Right lung (tissue), 5 donors: Measurements from ENCODE around the gene SIAE. TPM values are rescaled to one million over a fixed set of nuclear protein-coding genes. Genes with fewer than 3 reads are reported as not detected.
A peak's percentile ranks its signal among the peaks of the same experiment; 100 is the strongest.
"Not testable (repeated sequence)": the region's sequence is repeated elsewhere in the genome, so short reads cannot be mapped to it uniquely, and the experiment has no call there.

Experiments used
- DNase-seq, 2 donors: peaks; one replicate each; pipeline ENCODE4 v3.0.0-alpha.2; 2013
- polyA plus RNA-seq, 5 donors: library from polyadenylated mRNA; unstranded; fragments of 120-200 nt; gene quantifications; one replicate each; pipeline versions ENCODE4 v1.2.1 to v1.2.3, GENCODE V29; 2013; ENCODE audit warnings: inconsistent platforms in 1 of 5, low replicate concordance in 1 of 5; ENCODE audit not compliant: insufficient read length in 5 of 5, insufficient read depth in 1 of 5

SIAE gene
- polyA plus RNA-seq, 5 donors, result 13.8 to 17.5 (median 14.7) TPM

DNA sequence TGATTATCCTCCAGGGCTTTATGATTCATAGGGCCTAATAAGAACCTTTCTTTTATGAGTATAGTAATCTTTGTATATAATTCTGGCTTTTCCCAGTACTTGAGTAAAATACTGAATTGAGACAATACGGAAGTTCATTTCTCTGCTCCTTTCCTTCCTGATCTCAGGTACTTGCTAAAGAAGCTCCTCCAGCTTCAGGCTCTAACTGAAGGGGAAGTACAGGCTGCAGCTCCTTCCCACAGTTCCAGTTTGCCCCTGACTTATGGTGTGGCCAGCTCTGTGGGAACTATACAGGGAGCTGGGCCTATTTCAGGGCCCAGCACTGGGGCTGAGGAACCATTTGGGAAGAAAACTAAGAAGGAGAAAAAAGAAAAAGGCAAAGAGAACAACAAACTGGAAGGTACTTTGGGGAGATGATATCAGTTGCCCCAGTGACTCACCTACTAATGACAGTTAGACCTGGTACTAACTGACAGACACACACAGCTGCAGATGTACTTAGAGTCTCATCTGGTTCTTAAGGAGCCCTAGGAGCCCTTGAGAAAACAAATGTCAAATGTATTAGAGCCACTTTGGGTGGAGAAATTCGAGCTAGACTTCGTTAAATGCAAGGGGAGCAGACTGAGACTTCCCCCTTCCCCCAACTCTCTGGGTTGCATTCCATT is 47.9 kb downstream of the SIAE start:
- no peak for DNase-seq

DNA sequence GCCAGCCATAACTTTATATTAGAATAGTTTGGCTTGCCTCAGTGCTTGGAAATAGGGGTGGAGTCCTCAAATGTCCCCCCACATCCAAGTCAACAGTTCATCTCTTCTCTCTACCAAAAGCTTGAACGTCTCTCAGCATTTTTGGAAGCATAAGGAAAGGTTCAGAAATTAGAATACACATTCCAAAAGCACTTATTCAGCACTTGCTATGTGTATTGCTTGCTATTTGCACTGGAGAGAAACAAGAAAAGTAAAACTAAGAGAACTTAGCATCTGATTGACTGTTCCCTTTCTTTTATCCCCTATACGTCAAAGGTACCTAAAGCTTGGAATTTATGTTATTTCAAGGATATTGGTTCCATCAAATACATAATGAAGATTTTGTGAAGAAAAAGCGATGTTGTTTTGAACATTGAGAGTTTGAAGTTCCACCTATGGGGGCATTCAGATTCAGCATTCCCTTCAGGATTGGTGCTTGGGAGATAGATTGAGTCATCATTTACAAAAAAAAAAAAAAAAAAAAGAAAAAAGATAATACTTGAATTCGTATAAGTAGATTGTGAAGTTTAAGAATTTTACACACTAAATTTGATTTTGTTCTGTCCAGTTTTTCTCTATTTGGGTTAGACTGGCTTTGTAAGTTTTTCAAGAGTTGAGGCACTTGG is 49.5 kb downstream of the SIAE start:
- DNase-seq, result no peak

DNA sequence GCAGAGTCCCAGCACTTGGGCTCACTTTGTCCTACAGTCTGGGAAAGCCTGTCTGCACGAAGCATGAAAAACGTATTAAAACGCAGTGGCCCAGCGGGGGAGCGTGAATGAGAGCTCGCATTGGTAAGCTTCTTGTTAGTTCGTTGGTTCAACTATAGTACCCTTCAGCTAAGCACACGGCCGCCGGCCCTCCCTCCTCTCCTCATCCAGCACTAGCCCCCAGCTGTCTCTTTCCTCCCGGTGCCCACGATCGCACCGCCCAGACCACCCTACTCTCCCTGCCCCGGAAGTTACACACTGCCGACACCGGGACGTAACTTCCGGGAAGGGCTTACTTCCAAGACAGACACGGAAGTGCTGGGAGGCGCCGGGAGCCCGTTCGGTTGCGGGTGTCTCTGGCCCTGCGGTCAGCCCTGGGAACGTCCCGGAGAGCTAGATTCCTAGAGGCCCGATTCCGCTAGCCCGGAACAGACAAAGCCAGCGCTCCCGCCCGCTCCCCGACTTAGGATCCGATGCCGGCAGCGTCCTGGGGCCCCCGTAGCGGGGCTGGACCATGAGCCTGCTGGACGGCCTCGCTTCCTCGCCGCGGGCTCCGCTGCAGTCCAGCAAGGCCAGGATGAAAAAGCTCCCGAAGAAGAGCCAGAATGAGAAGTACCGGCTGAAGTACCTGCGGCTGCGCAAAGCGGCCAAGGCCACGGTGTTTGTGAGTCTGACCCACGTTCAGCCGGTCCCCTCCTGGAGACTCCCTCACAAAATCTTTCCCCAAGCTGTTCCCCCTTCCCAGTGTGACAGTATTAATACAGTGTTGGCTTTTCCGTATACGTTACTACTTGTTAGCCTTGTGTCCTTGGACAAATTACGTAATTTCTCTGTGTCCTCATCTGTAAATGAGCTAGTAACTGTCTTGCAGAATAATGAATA is 50.7 kb downstream of the SIAE start, which contains the start of gene TBRG1:
TBRG1 (plus strand) TSS at position 334 of the 921 bp plus-strand sequence; CDS start at position 554, 220 bp downstream.
- DNase-seq, result peak; percentile 92 to 94

DNA sequence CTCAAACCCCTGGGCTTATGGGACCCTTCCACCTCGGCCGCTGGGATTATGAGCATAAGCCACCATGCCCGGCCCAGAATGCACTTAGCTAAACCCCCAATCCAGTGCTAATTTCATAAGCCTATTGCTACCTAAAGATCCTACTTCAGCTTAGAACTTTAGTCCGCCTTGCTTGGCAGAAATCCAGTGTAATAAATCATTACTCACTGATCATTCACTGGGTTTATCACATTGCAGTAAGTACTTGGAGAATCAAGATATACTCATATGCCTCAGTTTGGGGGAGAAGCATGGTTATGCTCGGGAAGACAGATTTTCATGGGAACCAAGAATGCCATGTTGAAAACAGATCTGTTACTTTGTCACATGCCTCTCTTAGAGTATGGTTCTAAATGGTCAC is 54.7 kb downstream of the SIAE start:
- DNase-seq, result no peak

DNA sequence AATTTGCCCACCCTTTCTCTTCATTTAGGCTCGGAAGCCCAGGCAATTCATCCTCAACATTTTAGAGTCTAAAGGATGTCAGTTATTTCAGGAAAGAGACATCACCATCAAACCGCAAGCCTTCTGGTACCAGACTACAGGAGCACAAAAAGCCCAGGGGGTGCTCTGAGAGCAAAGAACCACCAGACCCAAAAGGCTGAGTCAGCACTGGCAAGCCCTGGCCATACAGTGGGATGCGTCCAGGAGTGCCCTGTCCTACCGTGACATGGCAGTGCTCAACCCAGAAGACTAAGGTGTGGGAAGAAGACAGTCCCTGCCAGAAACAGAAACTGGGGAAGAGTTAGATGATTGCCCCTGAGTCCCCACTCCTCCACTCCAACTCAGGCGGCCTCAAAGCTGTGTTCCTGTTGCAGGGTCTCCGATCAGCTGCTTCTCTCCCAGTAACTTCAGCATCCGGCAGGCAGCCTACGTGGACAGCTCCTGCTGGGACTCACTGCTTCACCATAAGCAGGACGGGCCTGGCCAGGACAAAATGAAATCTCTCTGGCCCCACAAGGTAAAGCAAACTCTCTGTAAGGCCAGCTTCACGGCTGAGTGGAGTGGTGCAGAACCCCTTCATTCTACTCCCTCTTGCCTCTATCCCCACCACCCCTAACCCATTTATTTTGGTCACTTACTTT is 60.8 kb downstream of the SIAE start:
- DNase-seq, result no peak

DNA sequence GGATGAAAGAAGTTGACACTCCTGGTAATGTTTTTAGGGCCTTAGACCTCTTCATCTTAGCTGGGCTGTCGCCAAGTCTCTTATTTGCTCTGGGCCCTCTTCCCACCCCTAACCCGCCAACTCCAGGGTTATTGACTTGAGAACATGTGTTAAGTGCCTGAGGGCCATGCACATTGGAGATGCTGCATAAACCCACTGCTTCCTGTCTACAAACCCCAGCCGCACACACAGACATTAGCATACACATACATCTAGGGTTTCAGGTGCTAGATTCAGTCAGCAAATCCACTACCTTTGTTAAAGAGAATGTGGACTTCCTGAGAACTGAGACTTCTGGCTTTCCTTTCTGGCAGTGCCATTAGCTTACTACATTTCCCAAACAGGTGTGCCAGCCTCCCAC is 61.5 kb downstream of the SIAE start:
- DNase-seq, result no peak

DNA sequence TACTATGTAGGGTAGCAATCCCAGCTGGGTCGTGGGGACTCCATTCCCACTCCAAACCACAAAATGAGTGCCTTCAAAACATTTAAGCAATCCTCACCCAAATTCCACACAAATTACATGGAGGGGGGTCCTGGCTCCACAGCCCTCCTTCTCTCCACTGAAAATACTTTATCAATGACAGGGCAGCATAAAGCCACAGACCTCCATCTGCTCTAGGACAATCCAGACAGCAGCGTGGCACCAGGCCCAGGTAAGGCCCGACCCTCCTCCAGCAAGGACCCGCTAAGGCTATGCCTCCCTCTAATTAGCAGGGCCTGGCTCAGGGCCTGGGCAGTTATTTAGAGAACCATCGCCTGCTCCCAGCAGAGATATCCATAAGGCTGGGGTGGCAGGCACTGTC is 62.5 kb downstream of the SIAE start, which contains the start of gene PANX3:
PANX3 (plus strand) TSS at position 365 of the 400 bp plus-strand sequence. CDS start 129 bp downstream, outside the sequence.
- DNase-seq, result no peak

DNA sequence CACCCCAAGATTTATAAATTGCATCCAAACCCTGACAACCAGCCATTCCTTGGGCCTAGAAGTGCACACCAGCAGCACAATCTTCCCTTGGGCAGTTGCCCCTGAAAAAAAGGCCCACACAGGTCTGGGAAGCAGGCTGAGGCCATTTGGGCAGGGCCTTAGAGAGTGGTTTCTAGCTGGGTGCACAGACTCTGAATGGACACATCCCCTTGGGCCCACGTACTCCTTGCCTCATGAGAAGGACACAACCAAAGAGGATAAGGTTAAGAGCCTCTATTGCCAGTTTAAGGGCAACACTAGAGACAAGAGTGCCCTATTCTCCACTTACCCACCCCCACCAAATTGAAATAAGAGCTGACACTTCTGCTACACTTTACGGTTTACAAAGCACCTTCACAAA is 63.2 kb downstream of the SIAE start:
- no peak for DNase-seq

DNA sequence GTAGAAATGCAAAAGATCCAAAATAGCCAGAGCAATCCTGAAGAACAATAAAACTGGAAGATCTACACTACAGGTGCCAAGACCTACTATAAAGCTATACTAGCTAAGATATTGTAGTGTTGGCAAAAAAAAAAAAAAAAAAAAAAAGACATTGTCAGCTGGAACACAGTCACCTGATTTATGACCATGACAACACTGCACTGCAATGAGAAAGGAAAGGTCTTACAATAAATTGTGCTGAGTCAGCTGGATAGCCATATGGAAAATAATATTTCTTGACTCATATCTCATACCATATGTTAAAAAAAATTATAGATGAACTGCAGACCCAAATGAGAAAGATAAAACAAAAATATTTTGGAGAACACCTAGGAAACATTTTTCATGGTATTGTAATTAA is 65.4 kb downstream of the SIAE start:
- no peak for DNase-seq

DNA sequence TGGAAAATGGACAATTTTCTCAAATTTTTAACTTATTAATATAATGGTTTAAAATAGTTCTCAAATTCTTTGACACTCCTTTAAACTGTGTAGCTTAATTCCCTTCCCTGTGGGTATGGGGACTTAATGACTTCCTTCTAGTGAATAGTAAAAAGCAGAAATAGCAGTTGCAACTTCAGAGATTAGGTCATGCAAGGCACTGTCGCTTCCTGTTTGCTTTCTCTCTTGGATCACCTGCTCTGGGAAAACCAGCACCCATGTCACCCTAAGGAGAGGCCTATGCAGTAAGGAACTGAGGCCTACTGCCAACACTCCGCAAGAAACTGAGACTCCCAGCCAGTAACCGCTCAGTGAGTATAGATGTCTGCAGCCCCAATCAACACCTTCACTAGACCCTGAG is 67.8 kb downstream of the SIAE start:
- no peak for DNase-seq

DNA sequence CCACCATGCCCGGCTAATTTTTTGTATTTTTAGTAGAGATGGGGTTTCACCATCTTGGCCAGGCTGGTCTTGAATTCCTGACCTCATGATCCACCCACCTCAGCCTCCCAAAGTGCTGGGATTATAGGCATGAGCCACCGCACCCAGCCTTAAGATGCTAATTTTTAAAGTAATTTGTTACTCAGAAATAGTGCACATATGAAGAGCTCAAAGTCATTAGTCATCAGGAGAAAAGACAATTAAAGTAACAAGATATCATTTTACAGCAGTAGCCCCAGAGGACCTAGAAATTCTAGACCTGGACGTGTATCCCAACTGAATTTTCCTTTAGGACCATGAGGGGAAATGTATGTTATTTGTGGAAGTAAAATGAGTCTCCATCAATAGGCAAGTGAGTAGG is 70.8 kb downstream of the SIAE start:
- not testable (repeated sequence) for DNase-seq

DNA sequence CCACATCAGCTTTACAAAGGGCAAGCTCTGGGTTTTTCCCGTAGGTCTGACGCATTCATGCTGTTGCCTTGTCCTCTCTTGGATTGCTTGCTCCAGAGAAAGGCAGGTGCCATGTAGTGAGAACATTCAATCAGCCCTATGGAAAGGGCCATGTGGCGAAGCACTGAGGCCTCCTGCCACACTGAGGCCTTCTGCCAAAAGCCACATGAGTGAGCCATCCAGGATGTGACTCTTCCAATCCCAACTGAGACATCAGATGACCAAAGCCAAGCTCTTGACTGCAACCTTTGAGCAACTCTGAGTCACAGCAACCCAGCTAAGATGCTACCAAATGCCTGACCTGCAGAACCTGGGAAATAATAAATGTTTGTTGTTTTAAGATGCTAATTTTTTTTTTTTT is 71.3 kb downstream of the SIAE start:
- DNase-seq, result no peak

DNA sequence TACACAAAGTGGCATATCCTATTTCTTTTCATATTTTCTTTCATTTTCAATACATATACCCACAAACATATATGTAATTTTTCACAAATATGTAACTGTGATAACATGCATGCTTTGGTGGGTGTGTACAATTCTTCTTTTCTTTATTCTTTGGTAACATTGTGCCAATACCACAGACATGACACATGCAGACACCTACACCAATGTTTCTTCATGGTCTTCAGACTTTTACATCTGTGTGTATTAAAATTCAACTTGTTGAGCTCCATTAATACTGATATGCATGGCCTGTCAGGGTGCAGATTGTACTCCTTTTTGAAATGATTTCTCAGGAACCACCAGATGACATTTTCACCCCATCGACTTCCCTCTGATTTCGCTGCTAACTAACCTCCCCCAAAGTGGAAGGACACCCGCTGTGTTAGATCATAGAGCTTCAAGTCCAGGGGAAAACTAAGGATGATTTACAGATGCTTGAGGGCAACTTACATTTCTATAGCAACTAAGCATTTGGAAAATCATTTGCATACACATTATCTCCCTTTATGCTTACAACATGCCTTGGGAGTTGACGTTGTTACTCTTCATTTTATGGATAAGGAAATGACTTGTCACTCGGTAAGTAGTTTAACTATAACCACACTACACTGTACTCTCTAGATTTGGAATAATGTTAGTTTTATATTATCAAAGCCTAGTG is 72.8 kb downstream of the SIAE start:
- DNase-seq, result no peak

DNA sequence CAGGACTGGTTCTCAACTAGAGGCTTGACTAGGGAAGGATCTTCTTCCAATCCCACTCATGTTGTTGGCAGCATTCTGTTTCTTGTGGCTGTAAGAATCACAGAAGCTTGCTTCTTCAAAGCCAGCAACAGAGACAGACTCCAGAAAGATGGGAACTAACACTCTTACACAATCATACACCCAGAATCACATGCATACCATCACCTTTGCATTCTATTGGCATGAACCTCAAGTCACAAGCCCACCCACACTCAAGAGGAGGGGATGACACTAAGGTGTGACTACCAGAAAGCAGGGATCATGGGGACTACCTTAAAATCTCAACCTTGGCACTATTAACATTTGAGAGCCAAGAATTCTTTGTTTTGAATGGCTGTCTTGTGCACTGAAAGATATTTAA is 75.9 kb downstream of the SIAE start:
- no peak for DNase-seq

DNA sequence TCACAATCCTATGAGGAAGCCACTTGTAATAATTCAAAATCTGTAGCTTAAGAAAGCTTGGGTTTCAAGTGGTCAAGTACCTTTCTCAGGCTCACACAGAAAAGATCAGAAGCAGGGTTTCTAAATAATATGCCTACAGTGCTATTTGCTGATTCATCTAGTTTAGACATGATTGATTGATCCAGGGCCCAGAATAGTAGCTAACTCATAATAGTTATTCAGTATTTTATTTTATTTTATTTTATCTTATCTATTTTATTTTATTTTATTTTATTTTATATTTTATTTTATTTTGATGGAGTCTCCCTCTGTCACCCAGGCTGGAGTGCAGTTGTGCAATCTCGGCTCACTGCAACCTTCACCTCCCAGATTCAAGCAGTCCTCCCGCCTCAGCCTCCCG is 78.2 kb downstream of the SIAE start:
- no peak for DNase-seq

DNA sequence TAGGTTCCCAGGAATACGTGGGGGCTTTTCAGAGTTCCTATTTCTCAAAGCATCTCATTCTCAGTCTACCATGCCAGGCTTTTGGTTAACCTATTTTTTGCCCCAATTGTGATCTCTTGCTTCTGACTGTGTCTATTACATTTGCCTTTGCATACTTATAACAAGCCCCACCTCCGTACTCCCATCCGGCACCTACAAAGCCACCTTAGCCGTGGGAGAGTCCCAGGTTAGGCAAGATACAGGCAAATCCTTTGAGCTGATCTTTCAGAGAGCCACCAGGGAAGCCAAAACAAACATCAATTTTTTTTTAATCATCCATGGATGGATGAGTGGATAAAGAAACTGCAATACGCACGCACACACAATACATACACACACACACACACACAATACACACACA is 80.9 kb downstream of the SIAE start:
- DNase-seq, result no peak

DNA sequence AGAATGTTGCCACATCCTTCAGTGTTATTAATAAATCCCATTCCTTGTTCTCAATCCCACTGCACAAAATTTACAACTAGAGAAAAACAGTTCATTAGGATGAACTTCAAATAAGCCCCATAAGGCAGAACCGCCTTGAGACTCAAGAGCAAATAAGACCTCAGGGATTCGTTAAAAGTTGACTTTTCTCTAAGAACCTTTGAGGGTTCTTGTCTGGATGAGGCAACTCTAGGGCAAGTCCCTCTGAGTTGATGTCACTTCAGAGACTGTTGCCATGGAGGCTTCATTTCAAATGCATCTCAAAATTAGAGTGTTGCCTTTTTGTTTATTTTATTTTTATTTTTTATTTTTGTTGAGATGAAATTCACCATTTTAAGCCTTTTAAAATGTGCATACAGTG is 82.1 kb downstream of the SIAE start:
- DNase-seq, result no peak

DNA sequence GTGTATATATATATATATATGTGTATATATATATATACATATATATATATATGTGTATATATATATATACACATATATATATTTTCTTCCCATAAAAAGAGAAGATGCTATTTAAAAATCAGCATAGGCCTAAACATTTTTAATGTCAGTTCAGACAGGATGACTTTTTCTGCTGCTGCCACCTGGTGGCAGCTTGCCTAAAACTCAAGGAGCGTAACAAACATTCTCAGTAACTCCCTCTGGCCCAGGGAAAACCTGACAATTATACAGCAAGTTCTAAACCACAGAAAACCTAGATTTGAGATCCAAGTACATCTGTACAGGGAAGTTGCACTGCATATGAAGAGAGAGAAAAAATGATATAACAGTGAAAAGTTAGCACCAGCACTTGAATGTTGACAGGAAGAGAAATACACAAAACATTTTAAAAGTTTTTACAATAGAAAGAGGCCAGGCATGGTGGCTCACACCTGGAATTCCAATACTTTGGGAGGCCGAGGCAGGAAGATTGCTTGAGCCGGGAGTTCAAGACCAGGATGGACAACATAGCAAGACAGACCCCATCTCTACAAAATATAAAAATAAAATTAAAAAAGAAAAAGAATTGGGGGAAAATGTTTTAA is 87.2 kb downstream of the SIAE start:
- peak; percentile 34 to 49 for DNase-seq

DNA sequence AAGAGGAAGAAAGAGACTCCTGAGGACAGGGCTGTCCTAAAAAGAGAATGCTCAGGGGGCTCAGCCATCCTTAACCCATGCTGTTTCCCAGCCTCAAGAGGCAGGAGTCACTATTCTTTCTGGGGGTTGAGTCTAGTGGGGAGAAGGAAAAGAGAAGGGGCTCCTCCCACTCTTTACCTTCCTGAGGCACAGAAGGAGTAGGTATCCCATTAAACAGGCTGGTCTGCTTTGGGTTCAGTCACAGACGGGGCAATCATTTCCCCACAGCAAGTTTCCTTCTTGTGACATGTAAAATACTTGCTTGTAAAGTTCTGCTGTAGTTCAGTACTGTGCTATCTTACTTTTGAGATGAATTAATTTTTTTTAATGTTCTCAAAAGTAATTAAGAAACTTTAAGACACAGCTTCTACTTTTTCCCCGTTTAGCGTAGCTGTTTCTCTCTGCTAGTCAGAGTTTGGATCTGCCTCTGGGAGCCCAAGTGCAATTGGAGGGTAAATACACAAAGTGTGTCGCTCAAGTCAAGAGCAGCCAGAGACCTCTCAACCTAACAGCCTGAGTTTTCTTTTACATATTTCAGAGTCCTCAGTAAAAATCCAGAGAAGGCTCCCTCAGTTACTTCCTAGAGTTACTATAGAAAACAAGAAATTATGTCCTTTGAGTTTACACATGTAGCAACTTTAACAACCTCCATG is 88.7 kb downstream of the SIAE start:
- DNase-seq, result peak in 1 of 2 donors; percentile 19

DNA sequence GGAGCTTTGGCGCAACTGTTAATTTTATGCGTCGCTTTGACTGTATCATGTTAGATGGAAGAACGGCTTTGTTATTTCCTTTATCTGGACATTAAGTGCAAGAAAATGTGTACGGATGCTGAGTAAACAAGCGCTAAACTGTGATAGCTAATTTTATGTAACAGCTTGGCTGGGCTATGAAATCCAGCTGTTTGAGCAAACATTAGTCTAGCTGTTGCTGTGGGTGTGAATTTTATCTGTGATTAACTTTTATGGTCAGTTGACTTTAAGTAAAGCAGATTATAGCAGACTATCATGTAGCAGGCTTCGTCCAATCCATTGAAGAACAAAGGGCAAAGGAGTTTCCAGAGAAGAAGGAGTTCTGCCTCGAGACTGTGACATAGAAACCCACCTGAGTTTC is 89.8 kb downstream of the SIAE start:
- DNase-seq, result no peak
